IPS-NIHi7 (cell line): ENCODE data around the gene CBX4.
"Not testable (repeated sequence)": the region's sequence is repeated elsewhere in the genome, so short reads cannot be mapped to it uniquely, and the experiment has no call there.

Experiments used
- DNase-seq: peaks from one replicate; pipeline ENCODE4 v3.0.0; 2012; ENCODE audit warnings: mixed read lengths; ENCODE audit errors: extremely low spot score

CBX4 gene

GRCh38 chr17:79859676-79860615 is 20.7 kb upstream of the CBX4 start:
- DNase-seq: no peak

- no peak for DNase-seq
These were observed 17.9 kb upstream of the CBX4 start for GRCh38 chr17:79857095-79857494.

GRCh38 chr17:79855331-79856124 is 16.3 kb upstream of the CBX4 start:
- DNase-seq: no peak

- DNase-seq: no peak
These were observed 15.1 kb upstream of the CBX4 start for GRCh38 chr17:79854080-79855060.

GRCh38 chr17:79853168-79853567 is 13.9 kb upstream of the CBX4 start:
- DNase-seq: not testable (repeated sequence)

- DNase-seq: no peak
These were observed 13.5 kb upstream of the CBX4 start for GRCh38 chr17:79852748-79853147.

GRCh38 chr17:79851461-79851817 is 12.2 kb upstream of the CBX4 start:
- DNase-seq: no peak

- no peak for DNase-seq
These were observed 11.6 kb upstream of the CBX4 start for GRCh38 chr17:79850571-79851460.

GRCh38 chr17:79849953-79850352 is 10.7 kb upstream of the CBX4 start:
- no peak for DNase-seq

- DNase-seq: no peak
These were observed 9.1 kb upstream of the CBX4 start for GRCh38 chr17:79848370-79848766.

- DNase-seq: no peak
These were observed 8.6 kb upstream of the CBX4 start for GRCh38 chr17:79847698-79848369.

- DNase-seq: no peak
These were observed 6.3 kb upstream of the CBX4 start for GRCh38 chr17:79845601-79845949.

- DNase-seq: peak; percentile 91
These were observed 5.8 kb upstream of the CBX4 start for GRCh38 chr17:79844869-79845600.

- peak; percentile 66 for DNase-seq
These were observed 4.9 kb upstream of the CBX4 start for GRCh38 chr17:79843816-79844800.

GRCh38 chr17:79843474-79843815 is 4.2 kb upstream of the CBX4 start:
- no peak for DNase-seq

- DNase-seq: no peak
These were observed 3.6 kb upstream of the CBX4 start for GRCh38 chr17:79842656-79843473.

- DNase-seq: peak; percentile 43
These were observed 3.0 kb upstream of the CBX4 start for GRCh38 chr17:79842136-79842655.
